DND-41 (cell line): ENCODE measurements around the gene ISG15.
A peak's percentile ranks its signal among the peaks of the same experiment; 100 is the strongest.

ENCODE experiments used
- ATAC-seq: fragments of 200-7000 bp; cut with Tn5 transposase; 3 replicates; pipeline ENCODE4 v1.9.1; 2021; ENCODE audit warnings: low read depth; ENCODE audit not compliant: insufficient read depth
- DNase-seq: peaks from one replicate; pipeline ENCODE4 v3.0.0-alpha.2; 2020
- H2AFZ ChIP-seq: 2 replicates; pipeline ENCODE4 v1.6.0; 2012; ENCODE audit warnings: low read depth, low read length
- H3K27ac ChIP-seq: 2 replicates; pipeline ENCODE4 v1.5.1; 2012; ENCODE audit warnings: low read length, inconsistent platforms
- H3K27me3 ChIP-seq: fragments of 200-600 bp; sonication (generic); 2 replicates; pipeline ENCODE4 v1.6.0; 2012; ENCODE audit warnings: low read length, mild to moderate bottlenecking, inconsistent platforms; ENCODE audit not compliant: insufficient read depth, poor library complexity
- H3K36me3 ChIP-seq: 2 replicates; pipeline ENCODE4 v1.5.1; 2012; ENCODE audit warnings: low read length, inconsistent platforms; ENCODE audit not compliant: insufficient read depth
- H3K4me1 ChIP-seq: 2 replicates; pipeline ENCODE4 v1.5.1; 2012; ENCODE audit warnings: mild to moderate bottlenecking, low read length; ENCODE audit not compliant: insufficient read depth
- H3K4me2 ChIP-seq: 2 replicates; pipeline ENCODE4 v1.6.0; 2012; ENCODE audit warnings: mild to moderate bottlenecking, moderate library complexity, low read length, inconsistent platforms; ENCODE audit not compliant: insufficient read depth
- H3K4me3 ChIP-seq, 2 experiments: fragments of 200-600 bp in 1 of 2; shearing (Covaris generic) in 1 of 2; 2 replicates each; pipeline ENCODE4 v1.5.1; 2012 to 2016; ENCODE audit warnings: inconsistent platforms in 2 of 2, low read length in 2 of 2, mild to moderate bottlenecking in 2 of 2, low read depth in 1 of 2, moderate library complexity in 1 of 2
- H3K79me2 ChIP-seq: 2 replicates; pipeline ENCODE4 v1.6.0; 2012; ENCODE audit warnings: low read length, inconsistent platforms; ENCODE audit not compliant: insufficient read depth
- H3K9ac ChIP-seq: 2 replicates; pipeline ENCODE4 v1.6.0; 2012; ENCODE audit warnings: low read depth, mild to moderate bottlenecking, inconsistent platforms, low read length, moderate library complexity
- H3K9me3 ChIP-seq: 2 replicates; pipeline ENCODE4 v1.5.1; 2012; ENCODE audit warnings: low read length, moderate library complexity, mild to moderate bottlenecking, inconsistent platforms; ENCODE audit not compliant: insufficient read depth, severe bottlenecking
- H4K20me1 ChIP-seq: 2 replicates; pipeline ENCODE4 v1.6.0; 2012; ENCODE audit warnings: low read length; ENCODE audit not compliant: insufficient read depth
- CTCF ChIP-seq: IDR thresholded peaks from 2 replicates; pipeline ENCODE4 v1.5.1; 2012; ENCODE audit warnings: borderline replicate concordance, low read length, moderate library complexity, mild to moderate bottlenecking; ENCODE audit not compliant: poor library complexity, severe bottlenecking; ENCODE audit errors: extremely low read depth
- EZH2 ChIP-seq: IDR thresholded peaks from 3 replicates; pipeline ENCODE4 v1.6.1; 2012; ENCODE audit warnings: borderline replicate concordance, low read depth, mild to moderate bottlenecking, moderate library complexity, low read length, inconsistent platforms; ENCODE audit not compliant: severe bottlenecking

ISG15 gene

GRCh38 chr1:982765-983436 is 30.4 kb upstream of the ISG15 start:
- no peak overlapping the region for H3K9ac ChIP-seq
- H3K4me3 ChIP-seq: no peak overlapping the region
- H3K4me1 ChIP-seq: peaks cover 2% of the 10 kb centered on the region; the same call in 1 of the 2 replicates
- no peak for ATAC-seq
- no peak overlapping the region for H3K4me2 ChIP-seq
- no peaks in the 10 kb centered on the region for H3K9me3 ChIP-seq
- no peak for TF ChIP-seq EZH2
- no peak for TF ChIP-seq CTCF
- H3K79me2 ChIP-seq: no peaks in the 10 kb centered on the region
- no peaks in the 10 kb centered on the region for H3K36me3 ChIP-seq
- H3K27me3 ChIP-seq: no peaks in the 10 kb centered on the region
- peaks cover 12% of the 10 kb centered on the region for H4K20me1 ChIP-seq
- no peak for DNase-seq
- H2AFZ ChIP-seq: no peak overlapping the region
- H3K27ac ChIP-seq: no peak overlapping the region

- Histone ChIP-seq H3K9ac (no peak overlapping the region), H4K20me1 (peaks cover 12% of the 10 kb centered on the region), H3K36me3 (no peaks in the 10 kb centered on the region), H3K4me1 (peaks cover 2% of the 10 kb centered on the region; the same call in 1 of the 2 replicates), H3K4me2 (peak overlapping the region; percentile 41; the same call in 1 of the 2 replicates), H3K4me3 (no peak overlapping the region), H3K79me2 (no peaks in the 10 kb centered on the region), H3K9me3 (no peaks in the 10 kb centered on the region), H3K27ac (no peak overlapping the region), H2AFZ (no peak overlapping the region), H3K27me3 (no peaks in the 10 kb centered on the region)
- ATAC-seq (peak; percentile 88), DNase-seq (peak; percentile 61)
- TF ChIP-seq EZH2 (no peak), CTCF (peak; percentile 78)
Measured at GRCh38 chr1:983798-984475, 29.4 kb upstream of the ISG15 start.

GRCh38 chr1:984476-984814 is 28.9 kb upstream of the ISG15 start:
- Histone ChIP-seq H3K4me2 (peak overlapping the region; percentile 41; the same call in 1 of the 2 replicates), H4K20me1 (peaks cover 12% of the 10 kb centered on the region), H2AFZ (no peak overlapping the region), H3K27me3 (no peaks in the 10 kb centered on the region), H3K9ac (no peak overlapping the region), H3K36me3 (no peaks in the 10 kb centered on the region), H3K27ac (no peak overlapping the region), H3K4me3 (no peak overlapping the region), H3K9me3 (no peaks in the 10 kb centered on the region), H3K4me1 (peaks cover 2% of the 10 kb centered on the region; the same call in 1 of the 2 replicates), H3K79me2 (no peaks in the 10 kb centered on the region)
- no peak for DNase-seq
- no peak; the same call in 2 of the 3 replicates for ATAC-seq
- TF ChIP-seq CTCF: no peak
